ENCODE results near the gene TMEM154. TPM values are rescaled to one million over a fixed set of nuclear protein-coding genes. Genes with fewer than 3 reads are reported as not detected.

Gene TMEM154
- total RNA-seq, 1 donor from 2014 or later = 1.4 TPM

- Histone ChIP-seq H3K27me3 (ENCODE audit: low read depth) (peaks cover 5% of the 10 kb centered on the region), H3K4me3 (no peak overlapping the region), H3K4me1 (no peaks in the 10 kb centered on the region), H3K9me3 (replicated peaks) (no peaks in the 10 kb centered on the region), H3K36me3 (no peaks in the 10 kb centered on the region), H3K27ac (replicated peaks) (no peak overlapping the region)
- intact Hi-C loops (cut with micrococcal nuclease) = no loop called here
- DNase-seq = no peak
- no peak for TF ChIP-seq CTCF (IDR thresholded peaks at IDR 0.05; ENCODE audit: borderline replicate concordance)
Observed at GRCh38 chr4:152581536-152582160, 98.1 kb downstream of the TMEM154 start.

GRCh38 chr4:152579916-152580315 is 99.9 kb downstream of the TMEM154 start:
- intact Hi-C loops (cut with micrococcal nuclease) = no loop called here
- Histone ChIP-seq H3K27ac (replicated peaks) (no peak overlapping the region), H3K36me3 (no peaks in the 10 kb centered on the region), H3K4me1 (no peaks in the 10 kb centered on the region), H3K27me3 (ENCODE audit: low read depth) (peaks cover 5% of the 10 kb centered on the region), H3K4me3 (no peak overlapping the region), H3K9me3 (replicated peaks) (no peaks in the 10 kb centered on the region)
- DNase-seq = no peak
- TF ChIP-seq CTCF (IDR thresholded peaks at IDR 0.05; ENCODE audit: borderline replicate concordance) = no peak

GRCh38 chr4:152579107-152579764 is 100.6 kb downstream of the TMEM154 start:
- intact Hi-C loops (cut with micrococcal nuclease) = no loop called here
- no peak for DNase-seq
- no peaks in the 10 kb centered on the region for H3K4me1 ChIP-seq
- H3K4me3 ChIP-seq = no peak overlapping the region
- H3K36me3 ChIP-seq = no peaks in the 10 kb centered on the region
- TF ChIP-seq CTCF (IDR thresholded peaks at IDR 0.05; ENCODE audit: borderline replicate concordance) = no peak
- no peaks in the 10 kb centered on the region for H3K9me3 ChIP-seq (replicated peaks)
- H3K27me3 ChIP-seq (ENCODE audit: low read depth) = peaks cover 5% of the 10 kb centered on the region
- H3K27ac ChIP-seq (replicated peaks) = no peak overlapping the region

GRCh38 chr4:152578670-152579069 is 101.1 kb downstream of the TMEM154 start:
- no peak overlapping the region for H3K4me3 ChIP-seq
- no peaks in the 10 kb centered on the region for H3K4me1 ChIP-seq
- no peaks in the 10 kb centered on the region for H3K9me3 ChIP-seq (replicated peaks)
- intact Hi-C loops (cut with micrococcal nuclease) = no loop called here
- no peak overlapping the region for H3K27ac ChIP-seq (replicated peaks)
- peaks cover 5% of the 10 kb centered on the region for H3K27me3 ChIP-seq (ENCODE audit: low read depth)
- no peak for TF ChIP-seq CTCF (IDR thresholded peaks at IDR 0.05; ENCODE audit: borderline replicate concordance)
- DNase-seq = no peak
- H3K36me3 ChIP-seq = no peaks in the 10 kb centered on the region

GRCh38 chr4:152577708-152578396 is 101.9 kb downstream of the TMEM154 start:
- H3K27ac ChIP-seq (replicated peaks) = no peak overlapping the region
- no peaks in the 10 kb centered on the region for H3K4me1 ChIP-seq
- intact Hi-C loops (cut with micrococcal nuclease) = no loop called here
- TF ChIP-seq CTCF (IDR thresholded peaks at IDR 0.05; ENCODE audit: borderline replicate concordance) = no peak
- H3K4me3 ChIP-seq = no peak overlapping the region
- H3K27me3 ChIP-seq (ENCODE audit: low read depth) = peaks cover 5% of the 10 kb centered on the region
- no peaks in the 10 kb centered on the region for H3K9me3 ChIP-seq (replicated peaks)
- DNase-seq = no peak
- H3K36me3 ChIP-seq = no peaks in the 10 kb centered on the region

Data from left ventricle myocardium inferior (tissue), 1 donor.